HG03460 (cell line): ENCODE results near the gene AKR1A1.
A peak's percentile ranks its signal among the peaks of the same experiment; 100 is the strongest.
"Not testable (repeated sequence)": the region's sequence is repeated elsewhere in the genome, so short reads cannot be mapped to it uniquely, and the experiment has no call there.

ENCODE experiments used
- ATAC-seq: cut with Tn5 transposase; IDR thresholded peaks from one replicate; pipeline ENCODE4 v1.9.1; 2021; ENCODE audit not compliant: unreplicated experiment

Gene AKR1A1

DNA sequence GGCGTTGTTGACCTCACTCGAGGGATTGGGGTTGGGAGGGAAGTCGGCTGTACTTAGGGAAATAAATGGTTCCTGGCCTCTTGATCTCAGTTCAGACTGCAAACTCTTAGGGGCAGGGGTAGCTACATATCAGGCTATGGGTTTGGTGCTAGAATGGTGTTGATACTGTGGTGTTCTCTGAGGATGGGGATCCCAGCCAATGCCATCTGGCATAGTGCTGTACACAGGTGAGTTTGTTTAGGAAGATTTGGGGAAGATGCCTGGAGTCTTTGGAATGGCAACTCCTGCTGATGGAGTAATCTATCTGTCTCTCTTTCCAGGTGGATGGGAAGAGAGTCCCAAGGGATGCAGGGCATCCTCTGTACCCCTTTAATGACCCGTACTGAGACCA lies 18.9 kb downstream of the AKR1A1 start:
- no peak for ATAC-seq

DNA sequence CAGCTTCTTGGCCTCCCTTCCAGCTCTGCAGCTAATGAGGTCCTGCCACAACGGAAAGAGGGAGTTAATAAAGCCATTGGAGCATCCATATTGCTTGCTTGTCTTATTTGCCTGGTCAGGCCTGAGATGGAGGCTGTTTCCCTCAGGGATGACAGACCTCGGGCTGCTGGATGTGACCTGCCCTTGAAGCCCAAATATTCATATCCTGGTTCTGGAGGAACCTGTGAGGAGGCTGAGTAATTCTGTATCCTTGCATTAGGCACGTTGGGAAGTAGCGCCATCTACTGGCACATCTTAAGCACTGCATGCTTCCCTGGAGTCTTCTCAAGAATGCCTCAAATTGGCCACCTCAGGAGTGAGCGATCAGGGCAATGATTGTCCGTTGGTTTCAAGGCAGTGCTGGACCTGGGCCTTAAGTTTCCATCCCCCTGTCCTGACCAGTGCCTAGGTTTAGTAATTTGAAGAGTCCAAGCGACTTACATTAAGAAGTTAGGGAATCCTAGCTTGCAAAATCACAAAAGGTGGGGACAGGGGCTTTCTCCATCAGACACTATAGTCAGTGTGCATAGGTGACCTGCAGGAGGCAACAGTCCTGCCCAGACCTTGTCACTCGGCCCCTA lies 19.4 kb downstream of the AKR1A1 start:
- peak; percentile 77 for ATAC-seq

DNA sequence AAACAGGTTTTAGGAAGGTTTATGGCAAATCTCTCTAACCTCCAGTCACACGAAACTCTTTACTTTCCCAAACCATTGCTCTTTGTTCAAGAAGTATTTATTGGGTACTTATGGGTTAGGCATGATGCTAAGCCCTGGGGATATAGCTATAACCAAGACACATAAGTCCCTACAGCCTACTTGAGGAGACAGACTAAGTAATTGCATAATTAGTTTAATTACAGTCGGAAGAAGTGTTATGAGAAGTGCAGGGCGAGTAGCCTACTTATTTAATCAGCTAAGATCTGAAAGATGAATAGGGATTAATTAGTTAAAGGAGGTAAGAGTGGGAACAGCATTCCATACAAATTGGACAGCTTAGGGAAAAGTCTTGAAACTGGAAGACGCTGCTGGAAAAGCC lies 20.0 kb downstream of the AKR1A1 start:
- ATAC-seq, result no peak

DNA sequence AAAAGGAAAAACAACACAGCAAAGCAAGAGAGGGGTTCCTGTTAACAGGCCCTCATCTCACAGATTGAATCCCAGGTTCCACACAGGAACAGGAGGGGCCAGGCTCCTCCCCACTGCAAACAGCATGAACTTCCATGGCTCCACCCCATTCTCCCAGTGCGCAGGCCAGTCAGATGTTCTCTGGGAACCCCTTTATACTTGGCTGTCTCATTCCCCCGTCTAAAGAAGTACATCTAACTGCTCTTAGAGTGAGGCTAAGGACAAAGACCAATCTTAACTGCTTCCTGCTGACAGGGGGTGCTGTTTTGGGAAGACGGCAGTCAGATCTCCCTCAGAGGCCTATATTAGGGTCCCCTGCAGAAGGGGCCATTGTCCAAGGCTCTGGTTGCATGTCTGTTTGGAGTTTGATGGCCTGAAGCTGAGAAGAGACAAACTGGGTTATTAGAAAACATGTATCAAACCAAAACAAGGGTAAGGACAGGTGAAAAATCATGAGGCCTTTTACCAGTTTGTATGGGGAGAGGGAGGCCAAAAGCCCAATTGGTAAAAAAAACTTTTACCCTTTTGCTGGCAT lies 22.7 kb downstream of the AKR1A1 start:
- ATAC-seq, result no peak

DNA sequence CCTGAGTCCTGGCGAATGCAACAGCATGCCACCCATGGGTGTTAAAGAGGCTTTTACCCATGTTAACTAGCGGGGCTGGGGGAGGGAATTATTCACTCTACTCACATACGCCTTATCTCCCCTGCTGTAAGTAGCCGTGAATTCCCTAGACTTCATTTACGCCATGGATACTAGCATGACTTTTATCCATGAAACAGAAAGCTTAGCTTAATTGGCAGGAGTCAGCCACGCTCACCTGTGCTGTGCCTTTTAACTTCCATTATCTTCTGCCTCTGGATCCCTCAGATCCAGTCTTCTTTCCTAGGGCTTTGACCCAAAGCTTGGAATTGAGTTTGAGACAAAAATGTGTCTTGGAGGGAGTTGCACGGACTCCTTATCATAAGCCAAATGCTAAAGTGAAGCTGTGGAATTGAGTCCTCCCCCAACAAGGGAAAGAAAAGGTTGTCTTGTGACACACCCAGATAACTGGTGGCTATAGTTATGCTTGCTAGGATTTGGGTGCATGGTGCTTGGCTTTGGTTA lies 23.5 kb downstream of the AKR1A1 start:
- ATAC-seq, result no peak

DNA sequence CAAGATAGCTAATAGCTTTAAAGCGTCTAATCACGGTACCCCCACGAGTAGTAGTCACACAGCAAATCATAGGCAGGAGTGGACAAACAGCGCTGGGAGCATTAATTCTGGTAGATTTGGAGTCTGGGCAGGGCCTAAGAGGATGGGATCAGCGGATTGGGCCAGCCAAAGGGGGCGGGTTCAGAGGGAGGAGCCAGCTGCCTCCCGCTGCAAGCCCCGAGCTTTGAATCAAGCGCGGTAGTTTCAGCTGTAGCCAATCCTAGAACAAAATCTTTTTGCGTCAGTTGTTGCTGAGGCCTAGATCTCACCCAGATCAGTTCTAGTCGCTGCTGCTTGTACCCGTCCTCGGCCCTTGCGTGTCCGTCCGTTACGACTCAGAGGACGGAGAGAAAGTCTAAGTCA lies 32.6 kb downstream of the AKR1A1 start:
- ATAC-seq, result peak; percentile 70

DNA sequence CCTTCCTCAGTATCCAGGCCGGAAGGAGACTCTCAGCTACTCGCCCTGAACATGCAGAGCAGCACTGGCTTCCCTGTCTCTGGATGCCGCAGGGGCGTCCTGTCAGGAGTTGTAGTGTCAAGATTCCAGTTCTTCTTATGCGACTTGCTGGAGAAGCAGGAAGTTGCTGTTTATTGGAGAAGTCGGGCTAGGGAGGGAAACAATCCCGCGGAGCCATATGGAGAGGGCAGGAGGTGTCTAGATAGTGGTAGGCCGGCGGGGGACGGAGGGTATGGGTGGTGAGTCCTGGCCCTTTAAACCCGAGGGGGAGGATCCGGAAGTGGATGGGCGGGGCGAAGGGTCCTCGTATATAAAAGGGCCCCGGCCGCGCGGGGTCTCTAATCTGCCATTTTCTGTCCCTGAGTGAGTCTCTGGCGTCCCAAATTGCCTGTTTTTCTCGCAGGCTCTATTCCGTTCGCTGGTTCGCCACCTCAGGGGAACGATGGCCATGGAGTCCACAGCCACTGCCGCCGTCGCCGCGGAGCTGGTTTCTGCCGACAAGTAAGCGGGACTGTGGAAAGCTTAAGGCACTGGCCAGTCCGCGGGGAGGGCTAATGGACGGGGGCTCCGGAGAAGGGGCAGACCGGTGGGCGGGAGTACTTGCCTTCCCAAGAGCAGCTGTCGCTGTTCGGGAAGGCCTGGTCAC lies 33.2 kb downstream of the AKR1A1 start, which contains the start of gene NASP:
TSS of gene NASP (plus strand) at position 376 of the 685 bp plus-strand sequence. CDS start at position 482, 106 bp downstream.
- ATAC-seq, result peak; percentile 51

DNA sequence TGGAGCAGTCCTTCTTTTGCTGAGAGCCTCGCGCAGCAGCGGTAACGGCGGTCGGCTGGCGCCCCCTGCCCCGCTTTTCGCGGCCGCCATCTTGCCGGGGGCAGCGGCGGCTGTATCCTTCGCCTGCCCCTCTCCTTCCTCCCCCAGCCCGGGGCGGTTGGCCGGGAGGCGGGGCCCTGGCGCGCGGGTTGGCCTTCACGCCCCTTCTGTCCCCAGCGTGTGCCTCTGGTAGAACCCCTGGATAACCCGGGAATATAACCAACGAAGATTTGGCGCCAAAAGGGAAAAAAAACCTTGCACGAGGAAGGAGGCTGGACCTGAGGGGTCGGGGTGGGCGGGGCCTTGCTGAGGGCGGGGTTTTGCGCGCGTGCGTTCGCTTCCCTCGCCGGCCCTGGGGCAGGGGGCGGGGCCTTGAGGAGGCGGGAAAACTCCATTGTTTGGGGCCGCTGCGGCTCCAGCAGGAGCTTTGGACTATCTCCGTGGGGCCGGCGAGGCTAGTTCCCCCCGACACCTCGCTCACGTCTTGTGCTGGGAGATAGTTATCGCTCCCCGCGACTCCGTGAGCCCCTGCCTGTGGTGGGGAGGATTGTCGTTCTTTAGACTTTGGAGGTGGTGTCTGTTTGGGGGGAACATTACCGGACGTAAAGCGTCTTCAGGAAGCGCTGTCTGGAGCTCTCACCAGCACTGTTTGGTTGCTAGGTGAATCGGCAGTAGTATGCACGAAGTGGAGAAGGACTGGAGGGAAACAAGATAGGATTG lies 33.9 kb downstream of the AKR1A1 start:
- peak; percentile 26 for ATAC-seq

DNA sequence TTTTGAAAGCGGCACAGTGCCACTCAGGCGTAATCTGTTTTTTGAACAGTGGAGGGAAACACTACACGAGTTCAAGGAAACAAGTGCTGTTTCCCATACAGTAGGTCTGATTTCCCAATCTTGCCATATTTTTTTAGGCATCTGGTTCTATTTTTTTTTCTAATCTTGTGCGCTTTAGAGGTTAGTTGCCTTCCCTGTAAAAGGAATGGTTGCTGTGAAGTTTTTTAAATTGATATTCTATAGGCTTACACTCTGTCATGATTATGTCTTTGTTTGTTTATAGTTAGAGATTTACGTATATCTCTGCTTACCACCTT lies 34.4 kb downstream of the AKR1A1 start:
- no peak for ATAC-seq

DNA sequence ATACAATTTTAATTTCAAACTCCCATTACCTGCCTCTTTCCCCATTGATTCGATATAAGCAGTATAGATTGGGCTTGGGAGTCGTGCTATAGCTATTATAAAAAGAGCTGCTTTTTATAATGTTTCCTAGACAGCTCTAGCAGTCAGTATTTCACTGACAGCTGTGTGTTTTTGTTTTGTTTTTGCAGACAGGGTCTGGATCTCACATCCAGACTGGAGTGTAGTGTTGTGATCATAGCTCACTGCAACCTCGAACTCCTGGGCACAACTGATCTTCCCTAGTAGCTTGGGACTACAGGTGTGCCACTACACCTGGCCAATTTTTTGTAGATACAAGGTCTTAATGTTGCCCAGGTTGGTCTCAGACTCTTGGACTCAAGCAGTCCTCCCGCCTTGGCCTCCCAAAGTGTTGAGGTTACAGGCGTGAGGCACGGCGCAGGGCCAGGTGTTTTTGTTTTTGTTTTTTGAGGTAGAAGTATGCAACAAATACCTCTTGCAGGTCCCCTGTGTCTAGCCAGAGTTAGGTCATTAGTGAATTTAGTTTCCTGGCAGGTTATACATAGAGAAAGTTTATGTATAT lies 35.0 kb downstream of the AKR1A1 start:
- ATAC-seq, result no peak

DNA sequence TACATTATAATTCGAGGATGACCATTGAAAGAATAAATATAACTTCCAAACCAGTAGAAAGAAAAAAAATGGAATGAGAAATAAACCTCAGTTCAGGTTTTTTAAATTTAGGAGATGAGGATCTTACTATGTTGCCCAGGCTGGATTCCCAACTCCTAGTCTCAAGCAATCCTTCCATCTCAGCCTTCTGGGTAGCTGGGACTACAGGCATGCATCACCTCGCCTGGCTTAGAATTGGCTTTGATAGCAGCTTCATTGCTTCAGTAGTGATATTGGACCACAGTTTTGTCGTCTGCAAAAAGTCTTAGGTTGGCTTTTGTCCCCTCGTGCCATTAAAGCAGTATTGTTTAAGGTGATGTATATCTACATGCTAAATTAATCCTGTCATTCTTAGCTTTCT lies 36.1 kb downstream of the AKR1A1 start:
- ATAC-seq, result no peak

DNA sequence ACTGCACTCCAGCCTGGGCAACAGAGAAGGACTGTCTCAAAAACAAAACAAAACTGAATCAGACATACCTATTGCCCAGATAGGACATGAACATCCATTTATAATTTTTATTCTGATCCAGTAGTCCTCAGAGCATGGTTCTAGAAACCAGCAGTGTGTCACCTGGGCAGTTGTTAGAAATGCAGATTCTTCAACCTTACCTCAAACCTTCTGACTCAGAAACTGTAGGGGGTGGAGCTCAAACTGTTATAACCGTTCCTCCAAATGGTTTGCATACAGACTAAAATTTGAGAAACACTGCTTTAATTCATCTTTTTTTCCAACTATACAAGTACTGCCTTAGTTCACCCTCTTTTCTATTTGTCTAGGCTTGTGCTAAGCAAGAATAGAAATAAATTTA lies 39.2 kb downstream of the AKR1A1 start:
- ATAC-seq, result no peak

DNA sequence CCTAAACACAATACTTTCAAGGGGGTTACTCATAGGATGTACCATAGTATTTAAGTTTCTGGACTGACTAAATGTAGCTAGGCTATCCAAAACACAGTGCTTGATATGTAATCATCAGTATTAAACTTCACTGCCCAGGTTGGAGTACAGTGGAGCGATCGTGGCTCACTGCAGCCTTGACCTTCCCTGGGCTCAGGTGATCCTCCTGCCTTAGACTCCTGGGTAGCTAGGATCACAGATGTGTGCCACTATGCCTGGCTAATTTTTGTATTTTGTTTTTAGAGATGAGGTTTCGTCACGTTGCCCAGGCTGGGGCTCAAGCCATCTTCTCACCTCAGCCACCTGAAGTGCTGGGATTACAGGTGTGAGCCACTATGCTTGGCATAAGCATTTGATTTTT lies 43.8 kb downstream of the AKR1A1 start:
- ATAC-seq, result no peak

DNA sequence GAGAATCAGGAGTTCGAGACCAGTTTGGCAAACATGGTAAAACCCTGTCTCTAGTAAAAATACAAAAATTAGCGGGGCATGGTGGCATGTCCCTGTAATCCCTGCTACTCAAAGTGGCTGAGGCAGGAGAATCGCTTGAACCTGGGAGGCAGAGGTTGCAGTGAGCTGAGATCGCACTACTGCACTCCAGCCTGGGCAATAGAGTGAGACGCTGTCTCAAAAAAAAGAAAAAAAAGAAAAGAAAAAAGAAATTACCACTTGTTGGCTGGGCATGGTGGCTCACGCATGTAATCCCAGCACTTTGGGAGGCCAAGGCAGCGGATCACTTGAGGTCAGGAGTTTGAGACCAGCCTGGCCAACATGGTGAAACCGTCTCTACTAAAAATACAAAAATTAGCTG lies 46.1 kb downstream of the AKR1A1 start:
- not testable (repeated sequence) for ATAC-seq

DNA sequence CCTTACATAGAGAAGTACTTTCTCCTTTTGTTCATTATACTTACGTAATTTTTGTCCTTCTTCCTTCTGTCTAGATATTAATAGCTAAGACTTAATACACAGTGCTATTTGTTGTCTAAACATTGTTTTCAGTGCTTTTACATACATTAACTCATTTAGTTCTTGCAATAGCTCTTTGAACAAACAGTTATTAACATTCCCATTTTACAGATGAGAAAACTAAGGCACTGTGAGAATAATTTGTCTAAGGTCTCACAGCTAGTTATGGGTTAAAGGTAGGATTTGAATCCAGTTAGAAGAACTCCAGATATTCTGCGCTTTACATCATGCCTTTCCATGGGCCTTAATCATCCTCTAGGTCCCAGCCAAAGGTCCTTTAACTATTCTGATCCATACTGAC lies 53.6 kb downstream of the AKR1A1 start:
- no peak for ATAC-seq

DNA sequence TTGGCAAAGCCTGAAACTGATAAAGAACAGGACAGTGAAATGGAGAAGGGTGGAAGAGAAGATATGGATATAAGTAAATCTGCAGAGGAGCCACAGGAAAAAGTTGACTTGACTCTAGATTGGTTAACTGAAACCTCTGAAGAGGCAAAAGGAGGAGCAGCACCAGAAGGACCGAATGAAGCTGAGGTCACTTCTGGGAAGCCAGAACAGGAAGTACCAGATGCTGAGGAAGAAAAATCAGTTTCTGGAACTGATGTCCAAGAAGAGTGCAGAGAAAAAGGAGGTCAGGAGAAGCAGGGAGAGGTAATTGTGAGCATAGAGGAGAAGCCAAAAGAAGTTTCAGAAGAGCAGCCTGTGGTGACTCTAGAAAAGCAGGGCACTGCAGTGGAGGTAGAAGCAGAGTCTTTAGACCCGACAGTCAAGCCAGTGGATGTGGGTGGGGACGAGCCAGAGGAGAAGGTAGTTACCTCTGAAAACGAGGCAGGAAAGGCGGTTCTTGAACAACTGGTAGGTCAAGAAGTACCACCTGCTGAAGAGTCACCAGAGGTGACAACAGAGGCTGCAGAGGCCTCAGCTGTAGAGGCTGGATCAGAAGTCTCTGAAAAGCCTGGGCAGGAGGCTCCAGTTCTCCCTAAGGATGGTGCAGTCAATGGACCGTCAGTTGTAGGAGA lies 56.9 kb downstream of the AKR1A1 start:
- ATAC-seq, result no peak

DNA sequence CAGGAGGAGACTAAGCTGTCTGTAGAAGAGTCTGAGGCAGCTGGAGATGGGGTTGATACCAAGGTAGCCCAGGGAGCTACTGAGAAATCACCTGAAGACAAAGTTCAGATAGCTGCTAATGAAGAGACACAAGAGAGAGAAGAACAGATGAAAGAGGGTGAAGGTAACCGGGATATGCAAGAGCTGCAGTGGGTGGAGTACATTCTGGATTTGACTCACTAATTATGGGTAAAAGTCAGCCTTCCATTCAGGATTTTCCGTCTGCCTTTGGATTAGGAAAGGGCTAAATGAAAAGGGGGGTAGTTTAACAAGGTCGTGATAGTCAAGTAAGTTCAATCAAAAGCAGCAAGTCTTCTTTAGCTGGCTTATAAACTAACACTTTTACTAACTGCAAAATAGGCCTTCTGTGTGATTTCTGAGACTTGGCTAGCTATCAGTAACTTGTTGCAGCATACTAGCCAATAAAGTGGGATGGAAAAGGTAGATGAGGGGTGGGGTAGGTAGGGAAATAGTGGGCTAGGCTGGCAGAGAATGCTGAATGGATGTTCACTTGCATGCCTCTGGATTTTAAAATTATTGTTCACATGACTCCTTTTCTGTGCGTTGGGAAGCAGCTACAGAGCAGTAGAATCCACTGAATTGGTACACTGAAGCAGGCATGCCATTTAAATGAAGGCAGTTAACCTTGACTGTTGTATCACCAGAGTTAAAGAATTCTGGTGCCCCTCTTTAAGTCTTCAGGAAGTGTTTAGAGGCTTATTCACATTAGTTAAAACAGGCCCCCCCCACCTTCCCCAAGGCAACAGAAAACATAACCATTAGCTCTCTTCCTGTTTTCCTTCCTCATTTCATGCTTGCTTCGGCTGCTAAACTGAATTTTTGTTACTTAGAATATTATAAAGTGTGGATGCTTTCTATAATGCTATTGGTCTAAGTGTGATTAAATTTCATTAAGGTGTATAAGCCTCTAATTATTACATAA lies 57.8 kb downstream of the AKR1A1 start:
- ATAC-seq, result no peak

DNA sequence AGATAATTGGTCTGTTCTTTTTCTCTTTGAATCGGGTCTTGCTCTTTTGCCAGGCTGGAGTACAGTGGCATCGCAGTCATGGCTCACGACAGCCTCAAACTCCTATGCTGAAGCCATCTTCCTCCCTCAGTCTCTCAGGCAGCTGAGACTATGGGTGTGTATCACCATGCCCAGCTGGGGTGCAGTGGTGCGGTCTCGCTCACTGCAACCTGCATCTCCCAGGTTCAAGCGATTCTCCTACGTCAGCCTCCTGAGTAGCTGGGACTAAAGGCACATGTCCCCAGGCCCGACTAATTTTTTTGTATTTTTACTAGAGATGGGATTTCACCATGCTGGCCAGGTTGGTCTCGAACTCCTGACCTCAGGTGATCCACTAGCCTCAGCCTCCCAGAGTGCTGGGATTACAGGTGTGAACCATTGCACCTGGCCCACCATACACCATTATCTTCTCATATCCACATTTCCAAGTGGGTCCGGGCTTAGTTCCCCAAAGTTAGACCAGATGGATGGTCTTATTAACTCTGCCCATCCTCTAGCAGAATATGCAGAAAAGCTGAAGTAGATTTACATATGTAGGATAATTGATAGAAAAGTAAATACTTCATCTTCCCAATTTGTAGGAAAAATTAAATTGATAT lies 60.1 kb downstream of the AKR1A1 start:
- ATAC-seq, result no peak

DNA sequence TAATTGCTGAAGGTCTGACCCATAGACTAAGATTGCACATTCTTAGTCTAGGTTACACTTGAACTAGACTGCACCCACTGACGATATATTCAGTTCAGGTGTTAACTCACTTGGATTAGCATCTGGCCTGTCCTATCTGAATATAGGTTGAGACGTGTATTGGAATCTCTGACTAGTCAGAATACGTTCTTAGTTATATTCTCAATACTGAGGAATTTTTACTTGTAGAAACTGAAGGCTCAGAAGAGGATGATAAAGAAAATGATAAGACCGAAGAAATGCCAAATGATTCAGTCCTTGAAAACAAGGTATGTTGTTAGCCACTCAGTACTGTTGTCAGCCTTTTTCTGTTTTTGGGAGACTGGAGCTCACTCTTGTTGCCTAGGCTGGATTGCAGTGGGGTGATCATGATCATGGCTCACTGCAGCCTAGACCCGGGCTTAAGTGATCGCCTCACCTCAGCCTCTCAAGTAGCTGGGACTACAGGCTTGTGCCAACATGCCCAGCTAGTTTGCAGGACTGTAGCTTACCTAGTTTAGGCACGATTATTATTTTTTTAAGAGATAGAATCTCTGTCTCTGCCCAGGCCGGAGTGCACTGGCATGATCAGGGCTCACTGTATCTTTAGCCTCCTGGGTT lies 62.4 kb downstream of the AKR1A1 start:
- no peak for ATAC-seq
